Cardiac ventricle fibroblast (primary cell): ENCODE measurements around the gene CNTNAP3B. TPM values are rescaled to one million over a fixed set of nuclear protein-coding genes. Genes with fewer than 3 reads are reported as not detected.

Experiments
- total RNA-seq: library from RNA; depleted of rRNA; stranded (reverse); fragments of >200 nt; gene quantifications from 2 replicates; pipeline ENCODE4 v1.2.3, GENCODE V29; 2015

CNTNAP3B gene
- total RNA-seq = 0.56 and 0.68 TPM in 2 replicates

DNA sequence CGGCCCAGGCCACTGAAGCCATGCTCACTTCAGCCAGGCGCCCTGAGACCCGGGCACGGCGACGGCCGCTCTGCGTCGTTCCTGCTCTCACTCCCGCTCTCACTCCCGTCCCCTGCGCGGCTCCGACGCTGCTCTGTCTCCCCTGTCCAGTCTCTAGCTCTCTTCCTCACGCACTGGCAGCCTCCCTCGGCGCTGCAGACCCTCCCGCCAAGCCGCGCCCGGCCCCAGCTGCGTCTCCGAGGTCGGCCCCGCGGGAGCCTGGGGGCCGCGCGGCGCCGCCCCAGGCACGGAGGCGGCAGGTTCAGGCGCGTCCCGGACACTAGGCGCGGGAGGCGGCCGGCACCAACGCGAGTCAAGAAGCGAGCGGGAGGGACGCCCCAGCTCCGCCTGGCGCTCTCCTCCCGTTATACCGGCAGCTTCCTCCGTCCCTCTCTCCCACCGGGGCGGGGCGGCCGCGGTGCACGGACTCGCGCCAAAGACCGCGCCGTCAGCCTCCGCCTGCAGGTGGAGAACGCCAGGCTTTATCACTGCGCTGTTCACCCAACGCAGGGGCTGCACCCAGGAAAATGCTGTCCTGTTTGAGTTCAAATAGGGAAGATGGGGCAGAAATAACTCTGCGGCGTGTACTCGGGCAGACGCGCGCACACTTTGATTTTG lies at the start of gene CNTNAP3B:
Gene CNTNAP3B (minus strand): TSS at position 354 of the 657 bp plus-strand sequence. CDS start 332 bp downstream, at position 22.

Other genes starting within 250 kb of the CNTNAP3B start
- not detected in 2 replicates for gene SPATA31A6, start 54.2 kb upstream of the CNTNAP3B start, total RNA-seq